ENCODE data around the gene POC1A. TPM values are rescaled to one million over a fixed set of nuclear protein-coding genes. Genes with fewer than 3 reads are reported as not detected.

The POC1A gene
- total and polyA plus RNA-seq, 8 donors: 0.37 to 1.1 (median 0.71) TPM

DNA sequence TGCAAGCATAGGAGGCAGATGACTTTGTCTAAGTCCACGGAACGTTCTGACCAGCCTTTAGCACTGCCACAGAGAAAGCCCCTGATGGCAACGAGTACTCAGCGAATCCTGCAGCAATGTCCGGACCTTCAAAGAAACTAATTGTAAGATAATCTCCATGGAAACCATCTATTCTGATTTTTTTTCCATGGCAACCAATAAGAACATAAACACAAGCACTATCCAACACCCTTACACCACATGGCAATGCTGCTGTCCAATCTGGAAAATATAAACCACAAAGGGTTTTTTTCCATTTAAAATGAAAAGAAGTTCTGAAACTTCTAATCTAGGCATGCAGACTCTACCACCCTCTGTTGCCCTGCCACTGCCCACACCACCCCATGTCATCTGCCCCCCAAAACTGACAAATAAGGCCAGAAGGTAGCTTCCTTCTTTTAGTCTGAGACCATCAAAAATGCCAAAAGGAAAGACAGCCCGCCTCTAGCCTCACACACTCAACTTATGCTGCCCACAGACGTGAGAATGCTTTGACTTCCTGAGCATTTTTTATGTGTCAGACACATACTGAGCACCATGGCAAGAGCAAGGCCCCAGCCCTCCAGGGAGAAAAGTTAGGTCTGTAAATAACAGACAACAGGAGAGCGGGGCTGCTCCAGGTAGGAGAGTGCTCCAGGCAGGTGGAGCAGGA, 44.5 kb downstream of the POC1A start:
- FAIRE-seq (no peak), DNase-seq (no peak), ATAC-seq (peak; percentile 67 to 84 (median 75))
- Histone ChIP-seq H3K4me3 (no peak overlapping the region), H3K27ac (no peak overlapping the region), H3K9me3 (no peaks in the 10 kb centered on the region), H3K36me3 (no peaks in the 10 kb centered on the region), H3K27me3 (no peaks in the 10 kb centered on the region), H3K4me1 (peaks cover 7 to 13% (median 12%) of the 10 kb centered on the region in 3 donors)
- TF ChIP-seq, protein P1, sequence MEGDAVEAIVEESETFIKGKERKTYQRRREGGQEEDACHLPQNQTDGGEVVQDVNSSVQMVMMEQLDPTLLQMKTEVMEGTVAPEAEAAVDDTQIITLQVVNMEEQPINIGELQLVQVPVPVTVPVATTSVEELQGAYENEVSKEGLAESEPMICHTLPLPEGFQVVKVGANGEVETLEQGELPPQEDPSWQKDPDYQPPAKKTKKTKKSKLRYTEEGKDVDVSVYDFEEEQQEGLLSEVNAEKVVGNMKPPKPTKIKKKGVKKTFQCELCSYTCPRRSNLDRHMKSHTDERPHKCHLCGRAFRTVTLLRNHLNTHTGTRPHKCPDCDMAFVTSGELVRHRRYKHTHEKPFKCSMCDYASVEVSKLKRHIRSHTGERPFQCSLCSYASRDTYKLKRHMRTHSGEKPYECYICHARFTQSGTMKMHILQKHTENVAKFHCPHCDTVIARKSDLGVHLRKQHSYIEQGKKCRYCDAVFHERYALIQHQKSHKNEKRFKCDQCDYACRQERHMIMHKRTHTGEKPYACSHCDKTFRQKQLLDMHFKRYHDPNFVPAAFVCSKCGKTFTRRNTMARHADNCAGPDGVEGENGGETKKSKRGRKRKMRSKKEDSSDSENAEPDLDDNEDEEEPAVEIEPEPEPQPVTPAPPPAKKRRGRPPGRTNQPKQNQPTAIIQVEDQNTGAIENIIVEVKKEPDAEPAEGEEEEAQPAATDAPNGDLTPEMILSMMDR (IDR thresholded peaks at IDR 0.05): no peak
- intact Hi-C loops (cut with DNase I): no loop called here
- 38 to 50% methylated on average over 8 of the region's 8 CpGs for WGBS, 2 donors

DNA sequence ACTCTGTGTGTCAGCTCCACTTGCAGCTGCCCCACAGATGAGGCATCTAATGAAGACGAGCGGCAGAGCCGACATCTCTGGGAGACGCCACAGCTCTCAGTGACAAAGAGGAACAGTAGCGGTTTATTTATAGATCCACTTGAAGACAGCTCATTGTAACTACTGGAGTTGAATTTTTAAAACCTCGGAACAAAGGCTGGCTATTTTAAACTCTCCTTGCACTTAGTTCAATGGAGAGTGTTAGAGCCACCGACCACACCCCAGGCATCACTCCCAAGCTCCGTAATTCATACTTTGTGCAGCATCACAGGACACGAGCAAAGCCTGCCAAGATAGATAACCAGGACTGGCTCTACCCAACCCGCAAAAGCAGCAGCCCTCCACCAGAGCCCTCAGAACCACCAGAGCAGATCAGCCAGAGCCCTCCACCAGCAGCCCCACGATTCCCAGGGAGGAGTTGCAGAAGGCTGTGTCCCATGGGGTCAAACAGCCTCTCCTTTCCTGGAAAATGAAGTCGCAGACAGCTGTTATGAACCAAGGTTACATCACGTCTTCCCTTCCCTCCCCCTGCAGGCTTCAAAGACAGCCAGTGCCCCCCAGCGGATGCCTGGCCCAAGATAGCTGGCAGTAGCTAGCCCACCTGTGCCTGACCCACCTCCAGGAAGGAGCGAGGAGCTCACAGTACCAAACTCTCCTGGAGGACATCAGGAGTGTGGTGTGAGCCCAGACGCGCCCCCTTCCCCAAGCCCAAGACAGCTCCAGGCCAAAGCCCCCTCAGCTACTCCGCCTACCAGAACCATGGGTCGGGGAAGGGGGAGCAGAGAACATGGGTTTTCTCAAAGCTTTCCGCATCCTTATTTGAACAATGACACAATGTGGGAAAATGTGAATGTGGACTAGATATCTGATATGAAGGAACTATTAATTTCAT, 45.7 kb downstream of the POC1A start:
- Histone ChIP-seq H3K9me3 (no peaks in the 10 kb centered on the region), H3K4me3 (no peak overlapping the region), H3K27me3 (no peaks in the 10 kb centered on the region), H3K27ac (no peak overlapping the region), H3K4me1 (peaks cover 7 to 13% (median 12%) of the 10 kb centered on the region in 3 donors), H3K36me3 (no peaks in the 10 kb centered on the region)
- ATAC-seq: peak; percentile 57 to 76 (median 65)
- intact Hi-C loops (cut with DNase I): no loop called here
- FAIRE-seq: no peak
- WGBS, 2 donors: 70 to 73% methylated on average over 20 of the region's 20 CpGs
- DNase-seq: peak in 1 of 6 donors; percentile 18
- TF ChIP-seq, protein P1 (IDR thresholded peaks at IDR 0.05): no peak

DNA sequence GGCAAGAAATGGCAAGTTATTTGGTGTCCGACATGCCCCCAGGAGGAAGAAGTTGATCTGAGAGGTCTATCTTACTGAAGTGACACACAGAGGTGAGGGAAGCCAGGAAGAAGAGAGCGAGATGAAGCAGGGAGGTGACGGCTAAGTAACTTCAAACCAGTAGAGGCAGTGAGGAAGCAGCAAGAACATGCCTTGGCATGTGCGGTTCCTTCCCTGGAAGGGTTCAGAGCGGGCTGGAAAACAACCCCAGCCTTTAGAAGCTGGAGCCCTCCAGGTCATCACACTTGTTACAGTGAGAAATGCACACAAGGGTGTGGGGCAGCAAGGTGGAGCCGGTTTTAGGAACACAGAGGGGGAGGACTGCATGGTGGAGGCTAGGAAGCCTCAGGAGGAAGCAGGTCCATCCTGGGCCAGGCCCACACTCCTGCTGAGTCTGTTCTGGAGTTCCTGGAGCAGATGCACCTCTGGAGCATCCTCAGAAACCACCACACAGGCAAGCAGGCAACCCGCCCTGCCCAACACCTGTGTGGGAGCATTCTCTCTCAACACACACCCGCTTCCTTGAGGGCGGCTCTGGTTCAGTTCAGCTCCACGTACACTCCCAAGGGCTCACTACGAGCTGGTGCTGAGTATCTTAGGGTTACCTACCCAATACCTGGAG, 47.1 kb downstream of the POC1A start:
- Histone ChIP-seq H3K4me1 (peaks cover 7 to 13% (median 12%) of the 10 kb centered on the region in 3 donors), H3K4me3 (no peak overlapping the region), H3K36me3 (no peaks in the 10 kb centered on the region), H3K27ac (no peak overlapping the region), H3K27me3 (no peaks in the 10 kb centered on the region), H3K9me3 (no peaks in the 10 kb centered on the region)
- DNase-seq (no peak), ATAC-seq (no peak), FAIRE-seq (no peak)
- TF ChIP-seq, protein P1 (IDR thresholded peaks at IDR 0.05): no peak
- intact Hi-C loops (cut with DNase I): no loop called here
- WGBS, 2 donors: 94% methylated on average over 11 of the region's 11 CpGs

DNA sequence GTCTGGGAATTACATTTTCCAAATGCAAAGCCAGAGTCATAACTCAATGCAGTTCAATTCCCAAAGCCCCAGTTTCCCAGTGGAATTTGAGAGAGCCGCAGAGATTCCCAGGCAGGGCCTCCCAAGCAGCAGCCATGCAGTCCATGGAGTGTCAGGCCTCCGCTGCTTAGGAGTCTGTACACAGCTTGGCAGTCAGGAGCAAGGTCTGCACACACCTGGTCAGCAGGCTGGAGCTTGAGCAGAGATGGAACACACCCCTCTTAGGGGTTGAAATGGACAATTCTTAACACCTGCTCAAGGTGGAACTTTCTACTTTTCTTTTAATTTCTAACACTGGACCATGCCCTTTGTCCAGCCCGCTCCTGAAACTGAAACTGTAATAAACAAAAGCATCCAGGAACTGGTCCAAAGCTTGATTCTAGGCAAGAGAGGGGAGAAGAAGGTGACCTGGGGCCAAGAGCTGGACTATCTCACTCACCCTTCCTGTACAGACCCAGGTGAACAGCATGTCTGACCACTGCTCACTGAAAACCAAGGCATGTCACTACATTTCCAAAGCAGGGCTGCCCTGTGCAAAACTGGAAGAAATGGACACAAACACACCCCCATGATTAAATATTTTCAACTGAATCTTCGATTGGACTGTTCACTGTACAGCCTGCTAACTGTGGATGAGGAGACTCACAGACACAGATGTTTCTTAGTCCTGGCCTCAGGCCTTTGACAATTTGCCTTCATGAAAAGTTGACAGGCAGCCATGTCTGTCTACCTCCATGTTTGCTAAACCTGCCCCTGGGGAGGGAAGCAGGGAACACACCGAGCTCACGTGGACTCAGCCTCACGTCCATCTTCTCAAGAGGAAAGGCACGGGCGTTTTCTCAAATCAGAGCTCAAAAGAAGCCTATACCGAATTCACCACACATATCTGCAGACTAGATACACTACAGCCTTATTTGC, 49.3 kb downstream of the POC1A start:
- Histone ChIP-seq H3K27ac (no peak overlapping the region), H3K9me3 (no peaks in the 10 kb centered on the region), H3K4me3 (no peak overlapping the region), H3K27me3 (no peaks in the 10 kb centered on the region), H3K4me1 (peaks cover 7 to 9% (median 8%) of the 10 kb centered on the region in 3 donors), H3K36me3 (no peaks in the 10 kb centered on the region)
- TF ChIP-seq, protein P1 (IDR thresholded peaks at IDR 0.05): no peak
- 92 to 93% methylated on average over 10 of the region's 10 CpGs for WGBS, 2 donors
- no peak for FAIRE-seq
- peak in 1 of 6 donors; percentile 3 for DNase-seq
- no peak for ATAC-seq
- intact Hi-C loops (cut with DNase I): no loop called here

Measured in pancreas (tissue), 10 donors.